ENCODE data around the gene RALB. TPM values are rescaled to one million over a fixed set of nuclear protein-coding genes. Genes with fewer than 3 reads are reported as not detected.

The RALB gene
- total RNA-seq, 1 donor from 2014 or later, result 45.8 TPM

DNA sequence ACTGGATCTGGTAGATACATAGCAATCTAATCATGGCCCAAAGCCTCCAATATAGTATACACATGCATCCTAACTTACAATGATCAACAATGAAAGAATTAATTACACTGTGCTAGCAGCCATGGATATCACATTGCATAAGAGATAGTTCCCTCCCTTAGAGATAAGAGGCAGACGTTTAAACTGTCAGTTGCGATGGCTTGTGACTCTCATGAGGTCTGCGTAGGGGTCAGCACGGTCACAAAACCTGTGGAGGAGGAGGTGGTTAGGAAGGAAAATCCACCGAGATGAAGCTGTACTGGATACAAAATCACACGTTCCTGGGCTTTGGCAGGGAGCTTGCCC lies 800 bp upstream of the RALB start:
- Histone ChIP-seq H3K27ac (replicated peaks) (peak overlapping the region; percentile 98), H3K27me3 (ENCODE audit: low read depth) (peaks cover 22% of the 10 kb centered on the region), H3K4me3 (peak overlapping the region; percentile 75), H3K4me1 (peaks cover 60% of the 10 kb centered on the region), H3K9me3 (replicated peaks) (no peaks in the 10 kb centered on the region), H3K36me3 (no peaks in the 10 kb centered on the region)
- no peak for DNase-seq
- intact Hi-C loops (cut with micrococcal nuclease), result no loop called here
- TF ChIP-seq, protein P1, sequence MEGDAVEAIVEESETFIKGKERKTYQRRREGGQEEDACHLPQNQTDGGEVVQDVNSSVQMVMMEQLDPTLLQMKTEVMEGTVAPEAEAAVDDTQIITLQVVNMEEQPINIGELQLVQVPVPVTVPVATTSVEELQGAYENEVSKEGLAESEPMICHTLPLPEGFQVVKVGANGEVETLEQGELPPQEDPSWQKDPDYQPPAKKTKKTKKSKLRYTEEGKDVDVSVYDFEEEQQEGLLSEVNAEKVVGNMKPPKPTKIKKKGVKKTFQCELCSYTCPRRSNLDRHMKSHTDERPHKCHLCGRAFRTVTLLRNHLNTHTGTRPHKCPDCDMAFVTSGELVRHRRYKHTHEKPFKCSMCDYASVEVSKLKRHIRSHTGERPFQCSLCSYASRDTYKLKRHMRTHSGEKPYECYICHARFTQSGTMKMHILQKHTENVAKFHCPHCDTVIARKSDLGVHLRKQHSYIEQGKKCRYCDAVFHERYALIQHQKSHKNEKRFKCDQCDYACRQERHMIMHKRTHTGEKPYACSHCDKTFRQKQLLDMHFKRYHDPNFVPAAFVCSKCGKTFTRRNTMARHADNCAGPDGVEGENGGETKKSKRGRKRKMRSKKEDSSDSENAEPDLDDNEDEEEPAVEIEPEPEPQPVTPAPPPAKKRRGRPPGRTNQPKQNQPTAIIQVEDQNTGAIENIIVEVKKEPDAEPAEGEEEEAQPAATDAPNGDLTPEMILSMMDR (IDR thresholded peaks at IDR 0.05; ENCODE audit: borderline replicate concordance), result no peak

DNA sequence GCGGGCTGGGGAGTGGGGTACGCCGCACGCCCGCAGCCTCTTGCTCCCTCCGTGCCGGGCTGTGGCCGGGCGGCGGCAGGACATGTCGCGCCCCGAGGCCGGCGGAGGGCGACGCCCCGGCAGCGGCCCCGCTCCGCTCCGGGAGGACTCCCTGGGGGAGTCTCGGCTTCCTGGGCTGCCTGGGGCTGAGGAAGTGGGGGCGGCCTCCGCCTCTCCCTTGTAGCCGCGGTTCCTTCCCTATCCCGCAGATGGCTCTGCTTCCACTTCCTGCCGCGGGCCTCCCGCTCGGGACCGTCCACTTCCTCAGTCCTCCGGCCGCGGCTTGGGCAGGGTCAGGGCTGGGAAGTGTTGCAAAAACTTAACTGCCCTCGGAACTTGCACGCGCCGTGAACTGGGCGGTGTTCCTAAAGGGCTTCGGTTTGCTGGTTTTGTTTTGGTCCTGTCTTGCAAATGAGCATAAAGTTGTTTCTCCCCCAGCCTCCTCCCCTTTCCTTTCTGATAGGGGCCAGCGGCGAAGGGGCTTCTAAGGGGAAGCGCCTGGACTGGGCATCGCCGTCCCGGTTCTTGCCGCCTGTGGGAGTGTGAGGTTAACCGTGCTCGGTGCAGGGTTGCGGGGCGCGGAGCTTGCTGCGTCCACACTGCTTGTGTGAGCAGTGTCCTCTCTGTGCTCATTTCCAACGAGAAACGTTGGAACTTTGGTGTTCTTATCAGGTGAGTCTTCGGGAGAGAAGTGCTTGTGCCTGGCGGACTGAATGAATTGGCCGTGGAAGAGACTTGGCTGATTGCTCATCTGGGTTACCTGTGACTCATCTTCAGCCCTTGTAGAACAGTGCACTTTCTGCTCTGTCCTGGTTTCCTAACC lies 600 bp downstream of the RALB start:
- no peaks in the 10 kb centered on the region for H3K9me3 ChIP-seq (replicated peaks)
- DNase-seq, result peak; percentile 88
- H3K27me3 ChIP-seq (ENCODE audit: low read depth), result peaks cover 9% of the 10 kb centered on the region
- H3K27ac ChIP-seq (replicated peaks), result peak overlapping the region; percentile 98
- peaks cover 66% of the 10 kb centered on the region for H3K4me1 ChIP-seq
- intact Hi-C loops (cut with micrococcal nuclease), result no loop called here
- no peaks in the 10 kb centered on the region for H3K36me3 ChIP-seq
- TF ChIP-seq, protein P1 (IDR thresholded peaks at IDR 0.05; ENCODE audit: borderline replicate concordance), result peak; percentile 65
- peak overlapping the region; percentile 75 for H3K4me3 ChIP-seq

GRCh38 chr2:120254178-120254577 lies 1.5 kb downstream of the RALB start:
- H3K4me3 ChIP-seq, result peak overlapping the region; percentile 75
- TF ChIP-seq, protein P1 (IDR thresholded peaks at IDR 0.05; ENCODE audit: borderline replicate concordance), result no peak
- H3K4me1 ChIP-seq, result peaks cover 69% of the 10 kb centered on the region
- no peaks in the 10 kb centered on the region for H3K36me3 ChIP-seq
- H3K27me3 ChIP-seq (ENCODE audit: low read depth), result peaks cover 1% of the 10 kb centered on the region
- intact Hi-C loops (cut with micrococcal nuclease), result no loop called here
- no peaks in the 10 kb centered on the region for H3K9me3 ChIP-seq (replicated peaks)
- H3K27ac ChIP-seq (replicated peaks), result peak overlapping the region; percentile 98
- DNase-seq, result no peak

DNA sequence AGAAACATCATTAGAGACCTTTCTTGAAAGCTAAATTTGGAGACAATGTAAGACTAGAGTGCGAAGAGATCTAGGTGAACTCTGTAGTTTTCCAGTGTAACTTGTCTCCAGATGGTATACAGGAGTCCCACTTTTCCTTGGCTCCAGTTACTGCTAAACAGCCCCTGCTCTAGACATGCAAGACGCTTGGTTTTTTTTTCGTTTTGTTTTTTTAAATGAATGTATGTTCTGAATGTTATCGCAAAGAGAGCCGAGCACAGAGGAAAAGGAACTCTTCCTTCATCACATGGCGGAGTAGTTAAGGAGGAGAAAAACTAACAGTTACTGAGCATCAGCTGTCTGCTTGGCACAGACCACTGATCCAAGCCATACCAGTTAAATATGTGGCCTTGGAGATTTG lies 2.4 kb downstream of the RALB start:
- H3K27ac ChIP-seq (replicated peaks), result no peak overlapping the region
- H3K36me3 ChIP-seq, result no peaks in the 10 kb centered on the region
- no peak for DNase-seq
- TF ChIP-seq, protein P1 (IDR thresholded peaks at IDR 0.05; ENCODE audit: borderline replicate concordance), result no peak
- peak overlapping the region; percentile 75 for H3K4me3 ChIP-seq
- peaks cover 74% of the 10 kb centered on the region for H3K4me1 ChIP-seq
- no peaks in the 10 kb centered on the region for H3K27me3 ChIP-seq (ENCODE audit: low read depth)
- no peaks in the 10 kb centered on the region for H3K9me3 ChIP-seq (replicated peaks)
- intact Hi-C loops (cut with micrococcal nuclease), result no loop called here

GRCh38 chr2:120255986-120256650 lies 3.5 kb downstream of the RALB start:
- peaks cover 6% of the 10 kb centered on the region for H3K9me3 ChIP-seq (replicated peaks)
- intact Hi-C loops (cut with micrococcal nuclease), result no loop called here
- H3K27ac ChIP-seq (replicated peaks), result no peak overlapping the region
- no peaks in the 10 kb centered on the region for H3K36me3 ChIP-seq
- H3K4me3 ChIP-seq, result no peak overlapping the region
- no peak for DNase-seq
- TF ChIP-seq, protein P1 (IDR thresholded peaks at IDR 0.05; ENCODE audit: borderline replicate concordance), result no peak
- H3K27me3 ChIP-seq (ENCODE audit: low read depth), result no peaks in the 10 kb centered on the region
- peaks cover 84% of the 10 kb centered on the region for H3K4me1 ChIP-seq

All from left ventricle myocardium inferior (tissue), 1 donor.